Thoracic aorta (tissue), 2 donors: ENCODE data around the gene CCDC117. TPM values are rescaled to one million over a fixed set of nuclear protein-coding genes. Genes with fewer than 3 reads are reported as not detected.
"Not testable (repeated sequence)": the region's sequence is repeated elsewhere in the genome, so short reads cannot be mapped to it uniquely, and the experiment has no call there.

Experiments used
- ATAC-seq: fragments of 150-250 bp; one replicate; pipeline ENCODE4 v1.8.0; 2017; ENCODE audit warnings: low read depth; ENCODE audit not compliant: insufficient number of reproducible peaks, low FRiP score
- DNase-seq: peaks from one replicate; pipeline ENCODE4 v3.0.0-alpha.2; 2020; ENCODE audit warnings: low spot score
- H3K27ac ChIP-seq, 2 donors: fragments of 200-600 bp; sonication (generic); 1 replicate in 1 of 2; 2 replicates in 1 of 2; pipeline ENCODE4 v1.5.1; 2016; ENCODE audit warnings: mild to moderate bottlenecking in 2 of 2, moderate library complexity in 2 of 2
- H3K27me3 ChIP-seq: fragments of 200-600 bp; sonication (generic); replicated peaks from 2 replicates; pipeline ENCODE4 v1.6.0; 2016; ENCODE audit warnings: mild to moderate bottlenecking; ENCODE audit not compliant: insufficient read depth
- H3K36me3 ChIP-seq: fragments of 200-600 bp; sonication (generic); one replicate; pipeline ENCODE4 v1.5.1; 2016
- H3K4me1 ChIP-seq, 2 donors: fragments of 200-600 bp; sonication (generic); 1 replicate in 1 of 2; 2 replicates in 1 of 2; pipeline versions ENCODE4 v1.5.1 to v1.6.0; 2016; ENCODE audit warnings: low read depth in 2 of 2, mild to moderate bottlenecking in 1 of 2; ENCODE audit not compliant: control insufficient read depth in 1 of 2
- H3K4me3 ChIP-seq: fragments of 200-600 bp; sonication (generic); 2 replicates; pipeline ENCODE4 v1.5.1; 2016; ENCODE audit warnings: mild to moderate bottlenecking
- H3K9me3 ChIP-seq: fragments of 200-600 bp; sonication (generic); 2 replicates; pipeline ENCODE4 v1.5.1; 2016
- total RNA-seq, 2 donors: library from RNA; depleted of rRNA; stranded (reverse); fragments of >200 nt; gene quantifications; one replicate each; pipeline versions ENCODE4 v1.1.0 to v1.2.3, GENCODE V29; 2016
- TF ChIP-seq, protein P1 (sequence below): fragments of 200-600 bp; sonication (generic); IDR thresholded peaks from one replicate; pipeline ENCODE4 v1.5.1; 2019; ENCODE audit warnings: antibody characterized with exemption

The CCDC117 gene
- total RNA-seq, 2 donors from 2014 or later = 15.2 to 18.4 TPM

DNA sequence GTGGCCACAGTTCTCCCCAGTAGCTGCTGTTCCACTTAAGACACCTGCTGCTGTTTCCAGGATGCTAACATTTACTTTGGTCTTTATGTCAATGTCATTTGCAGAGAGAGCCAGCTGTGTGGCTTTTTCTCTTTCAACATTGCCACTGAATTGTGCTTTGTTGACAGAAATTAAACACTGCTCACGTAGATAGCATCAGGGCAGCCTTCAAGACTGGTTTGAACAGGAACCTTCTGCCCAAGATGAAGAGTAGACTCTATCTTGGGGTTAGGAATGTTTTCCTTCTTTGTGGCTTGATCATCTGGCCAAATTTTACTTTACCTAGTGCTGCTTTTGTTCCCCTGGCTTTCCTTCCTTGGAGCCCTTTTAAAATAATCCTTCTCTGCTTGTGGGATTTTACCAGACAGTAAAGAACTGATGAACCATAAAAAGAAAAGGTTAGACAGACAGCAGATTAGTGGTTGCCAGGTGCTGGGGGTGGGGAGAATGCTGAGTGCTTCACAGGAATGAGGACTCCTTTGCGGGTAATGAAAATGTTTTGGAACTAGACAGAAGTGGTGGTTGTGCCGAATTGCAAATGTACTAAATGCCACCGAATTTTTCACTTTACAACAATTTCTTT lies 50.5 kb downstream of the CCDC117 start:
- no peak overlapping the region for H3K4me3 ChIP-seq
- TF ChIP-seq, protein P1, sequence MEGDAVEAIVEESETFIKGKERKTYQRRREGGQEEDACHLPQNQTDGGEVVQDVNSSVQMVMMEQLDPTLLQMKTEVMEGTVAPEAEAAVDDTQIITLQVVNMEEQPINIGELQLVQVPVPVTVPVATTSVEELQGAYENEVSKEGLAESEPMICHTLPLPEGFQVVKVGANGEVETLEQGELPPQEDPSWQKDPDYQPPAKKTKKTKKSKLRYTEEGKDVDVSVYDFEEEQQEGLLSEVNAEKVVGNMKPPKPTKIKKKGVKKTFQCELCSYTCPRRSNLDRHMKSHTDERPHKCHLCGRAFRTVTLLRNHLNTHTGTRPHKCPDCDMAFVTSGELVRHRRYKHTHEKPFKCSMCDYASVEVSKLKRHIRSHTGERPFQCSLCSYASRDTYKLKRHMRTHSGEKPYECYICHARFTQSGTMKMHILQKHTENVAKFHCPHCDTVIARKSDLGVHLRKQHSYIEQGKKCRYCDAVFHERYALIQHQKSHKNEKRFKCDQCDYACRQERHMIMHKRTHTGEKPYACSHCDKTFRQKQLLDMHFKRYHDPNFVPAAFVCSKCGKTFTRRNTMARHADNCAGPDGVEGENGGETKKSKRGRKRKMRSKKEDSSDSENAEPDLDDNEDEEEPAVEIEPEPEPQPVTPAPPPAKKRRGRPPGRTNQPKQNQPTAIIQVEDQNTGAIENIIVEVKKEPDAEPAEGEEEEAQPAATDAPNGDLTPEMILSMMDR = no peak
- H3K27ac ChIP-seq = no peak overlapping the region
- H3K36me3 ChIP-seq = no peaks in the 10 kb centered on the region
- ATAC-seq = no peak
- no peaks in the 10 kb centered on the region for H3K9me3 ChIP-seq
- peaks cover 11 to 12% of the 10 kb centered on the region in 2 donors for H3K4me1 ChIP-seq
- H3K27me3 ChIP-seq = no peaks in the 10 kb centered on the region
- no peak for DNase-seq

GRCh38 chr22:28824455-28824854 lies 52.0 kb downstream of the CCDC117 start:
- ATAC-seq = not testable (repeated sequence)

GRCh38 chr22:28826430-28826829 lies 53.9 kb downstream of the CCDC117 start:
- ATAC-seq, H3K27ac ChIP-seq, H3K4me1 ChIP-seq, H3K27me3 ChIP-seq, H3K36me3 ChIP-seq, H3K4me3 ChIP-seq, DNase-seq, H3K9me3 ChIP-seq: not testable (repeated sequence)

More at GRCh38 chr22:28824455-28824854, 52.0 kb downstream of the CCDC117 start:
- not testable (repeated sequence) for H3K36me3 ChIP-seq, H3K9me3 ChIP-seq, DNase-seq, H3K4me1 ChIP-seq, H3K4me3 ChIP-seq, H3K27ac ChIP-seq, H3K27me3 ChIP-seq

DNA sequence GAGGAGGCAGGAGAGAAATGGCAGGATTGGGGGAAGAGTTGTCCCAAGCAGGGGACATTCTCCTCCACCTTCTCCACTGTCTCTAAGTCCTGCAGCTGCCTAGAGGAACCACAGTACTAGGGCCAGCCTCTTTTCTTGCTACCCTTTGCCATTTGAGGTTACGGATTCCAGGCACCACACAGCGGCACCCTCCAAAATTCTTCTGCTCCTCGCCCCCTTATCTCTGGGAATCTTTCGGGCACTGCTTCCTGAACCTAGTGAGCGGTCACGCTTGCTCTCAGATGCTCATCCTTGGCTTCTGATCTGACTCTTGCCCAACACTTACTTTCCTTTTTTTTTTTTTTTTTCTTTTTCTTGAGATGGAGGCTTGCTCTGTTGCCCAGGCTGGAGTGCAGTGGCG lies 54.4 kb downstream of the CCDC117 start:
- Histone ChIP-seq H3K9me3 (no peaks in the 10 kb centered on the region), H3K4me1 (no peaks in the 10 kb centered on the region), H3K27me3 (no peaks in the 10 kb centered on the region), H3K36me3 (no peaks in the 10 kb centered on the region), H3K27ac (no peak overlapping the region), H3K4me3 (no peak overlapping the region)
- no peak for DNase-seq
- TF ChIP-seq, protein P1 = no peak
- no peak for ATAC-seq

- no peaks in the 10 kb centered on the region for H3K36me3 ChIP-seq
- ATAC-seq = peak; percentile 60
- H3K4me3 ChIP-seq = no peak overlapping the region
- no peaks in the 10 kb centered on the region for H3K4me1 ChIP-seq
- H3K27me3 ChIP-seq = no peaks in the 10 kb centered on the region
- H3K27ac ChIP-seq = no peak overlapping the region
- no peak for DNase-seq
- TF ChIP-seq, protein P1 = peak; percentile 96
- H3K9me3 ChIP-seq = no peaks in the 10 kb centered on the region
These were observed 57.1 kb downstream of the CCDC117 start for GRCh38 chr22:28829358-28830181.

DNA sequence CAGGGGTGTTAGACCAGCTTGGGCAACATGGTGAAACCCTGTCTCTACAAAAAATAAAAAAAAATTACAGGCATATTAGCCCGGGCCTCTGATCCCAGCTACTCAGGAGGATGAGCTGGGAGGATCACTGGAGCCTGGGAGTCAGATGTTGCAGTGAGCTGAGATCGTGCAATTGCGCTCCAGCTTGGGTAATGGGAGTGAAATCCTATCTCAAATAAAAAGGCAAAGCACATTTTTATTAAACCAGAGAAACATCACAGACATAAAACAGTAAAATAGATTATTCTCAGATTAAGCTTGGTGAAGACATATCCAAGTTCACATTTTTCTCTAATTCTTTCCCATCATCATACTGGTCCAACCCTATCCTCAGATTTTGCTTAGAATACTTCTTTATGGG lies 57.9 kb downstream of the CCDC117 start:
- Histone ChIP-seq H3K36me3 (no peaks in the 10 kb centered on the region), H3K9me3 (no peaks in the 10 kb centered on the region), H3K4me1 (no peaks in the 10 kb centered on the region), H3K27ac (no peak overlapping the region), H3K4me3 (no peak overlapping the region), H3K27me3 (no peaks in the 10 kb centered on the region)
- TF ChIP-seq, protein P1 = no peak
- DNase-seq (no peak), ATAC-seq (no peak)
